NCI-H1436 (cell line): ENCODE measurements around the gene DPH2.

Experiments
- DNase-seq: peaks from one replicate; lab custom pipeline; 2025; lab: John Stamatoyannopoulos, UW

Gene DPH2

DNA sequence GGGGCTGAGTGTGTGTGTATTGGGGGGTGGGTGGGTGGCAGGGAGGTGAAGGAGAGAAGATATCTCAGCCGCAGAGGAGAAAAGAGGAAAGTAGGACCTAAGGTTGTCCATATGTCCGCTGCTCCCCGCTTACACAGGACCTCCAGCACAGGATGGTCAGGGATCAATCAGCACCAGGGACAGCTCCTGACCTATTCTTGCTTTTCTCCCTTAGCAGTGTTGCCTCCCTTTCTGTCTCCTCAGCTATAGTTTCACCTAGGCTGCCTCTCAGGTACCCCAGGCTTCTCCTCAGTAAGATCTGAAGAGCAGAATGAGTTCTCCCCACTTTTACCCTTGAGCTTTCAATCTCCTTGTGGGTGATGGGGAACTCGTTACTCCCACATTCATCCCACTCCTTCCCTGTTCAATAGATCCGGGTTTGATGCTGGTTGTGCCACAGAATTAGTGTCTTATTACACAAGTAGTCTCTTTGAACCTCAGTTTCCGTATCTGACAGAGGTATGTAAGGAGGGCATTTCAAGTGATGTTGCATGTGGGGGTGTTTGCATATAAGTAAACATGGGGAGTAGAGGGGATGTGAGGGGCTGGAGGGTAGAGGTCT is 1.4 kb upstream of the DPH2 start:
- DNase-seq, result no peak

DNA sequence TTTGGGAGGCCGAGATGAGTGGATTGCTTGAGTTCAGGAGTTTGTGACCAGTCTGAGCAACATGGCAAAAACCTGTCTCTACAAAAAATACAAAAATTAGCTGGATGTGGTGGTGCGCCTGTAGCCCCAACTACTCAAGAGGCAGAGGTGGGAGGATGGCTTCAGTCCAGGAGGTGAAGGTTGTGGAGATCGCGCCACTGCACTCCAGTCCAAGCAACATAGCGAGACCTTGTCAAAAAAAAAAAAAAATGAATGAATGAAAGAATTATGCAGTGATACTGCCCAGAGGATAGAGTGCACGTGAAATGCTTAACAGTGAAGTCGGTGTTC is 429 bp upstream of the DPH2 start:
- no peak for DNase-seq

- DNase-seq, result no peak
These were observed 692 bp downstream of the DPH2 start for GRCh38 chr1:43970502-43970901.

- no peak for DNase-seq
These were observed 1.1 kb downstream of the DPH2 start for GRCh38 chr1:43970911-43971310.

- no peak for DNase-seq
These were observed 1.6 kb downstream of the DPH2 start for GRCh38 chr1:43971336-43971980.

GRCh38 chr1:43973981-43974442 is 4.2 kb downstream of the DPH2 start:
- no peak for DNase-seq

DNA sequence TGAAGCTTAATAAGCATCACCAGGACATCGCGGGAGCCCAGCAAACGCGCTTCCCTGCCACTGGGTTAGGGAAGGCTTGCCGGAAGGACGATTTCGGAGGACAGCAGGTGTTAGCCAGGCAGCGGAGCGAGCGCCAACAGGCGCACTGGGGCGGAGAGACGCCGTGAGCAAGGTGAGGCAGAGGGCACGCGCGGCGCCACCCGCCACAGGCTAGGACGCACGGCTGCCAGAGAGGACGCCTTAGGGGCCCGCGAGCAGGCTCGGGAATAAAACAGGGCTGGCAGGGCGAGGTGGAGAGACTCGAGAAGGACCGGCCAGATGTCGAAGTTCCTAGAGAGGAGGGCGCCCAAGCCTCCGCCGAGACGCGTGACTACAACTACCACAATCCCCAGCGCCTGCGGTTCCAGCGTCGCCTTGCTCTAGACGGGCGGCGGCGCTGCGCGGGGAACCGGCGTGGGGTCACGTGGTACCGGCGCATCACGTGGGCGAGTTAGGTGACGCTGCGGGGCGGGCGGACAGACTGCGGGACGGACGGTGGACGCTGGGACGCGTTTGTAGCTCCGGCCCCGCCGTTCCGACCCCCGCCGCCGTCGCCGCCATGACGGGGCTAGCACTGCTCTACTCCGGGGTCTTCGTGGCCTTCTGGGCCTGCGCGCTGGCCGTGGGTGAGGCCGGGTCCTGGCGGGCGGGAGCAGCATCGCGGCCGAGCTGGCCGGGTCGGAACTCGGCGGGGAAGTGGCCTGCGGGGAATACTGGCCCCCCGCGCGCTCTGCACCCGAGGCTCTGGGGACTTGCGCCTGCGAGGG is 4.8 kb downstream of the DPH2 start, which contains the start of gene ATP6V0B:
TSS of gene ATP6V0B (plus strand) at position 518 of the 806 bp plus-strand sequence. CDS start at position 599, 81 bp downstream.
- peak; percentile 88 for DNase-seq

GRCh38 chr1:43975249-43975961 is 5.6 kb downstream of the DPH2 start:
- DNase-seq, result no peak

- no peak for DNase-seq
These were observed 6.2 kb downstream of the DPH2 start for GRCh38 chr1:43976045-43976444.

DNA sequence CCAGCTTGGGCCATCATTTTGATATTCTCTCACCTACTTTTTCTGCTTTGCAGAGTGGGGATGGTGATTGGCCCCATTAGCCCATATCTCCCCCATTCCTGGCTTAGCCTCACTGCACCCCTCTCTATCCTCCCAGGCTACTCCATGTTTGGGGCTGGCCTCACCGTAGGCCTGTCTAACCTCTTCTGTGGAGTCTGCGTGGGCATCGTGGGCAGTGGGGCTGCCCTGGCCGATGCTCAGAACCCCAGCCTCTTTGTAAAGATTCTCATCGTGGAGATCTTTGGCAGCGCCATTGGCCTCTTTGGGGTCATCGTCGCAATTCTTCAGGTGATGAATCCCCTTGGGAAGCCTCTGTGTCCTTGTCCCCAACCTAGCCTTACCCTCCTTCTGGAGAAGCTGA is 7.1 kb downstream of the DPH2 start:
- no peak for DNase-seq

DNA sequence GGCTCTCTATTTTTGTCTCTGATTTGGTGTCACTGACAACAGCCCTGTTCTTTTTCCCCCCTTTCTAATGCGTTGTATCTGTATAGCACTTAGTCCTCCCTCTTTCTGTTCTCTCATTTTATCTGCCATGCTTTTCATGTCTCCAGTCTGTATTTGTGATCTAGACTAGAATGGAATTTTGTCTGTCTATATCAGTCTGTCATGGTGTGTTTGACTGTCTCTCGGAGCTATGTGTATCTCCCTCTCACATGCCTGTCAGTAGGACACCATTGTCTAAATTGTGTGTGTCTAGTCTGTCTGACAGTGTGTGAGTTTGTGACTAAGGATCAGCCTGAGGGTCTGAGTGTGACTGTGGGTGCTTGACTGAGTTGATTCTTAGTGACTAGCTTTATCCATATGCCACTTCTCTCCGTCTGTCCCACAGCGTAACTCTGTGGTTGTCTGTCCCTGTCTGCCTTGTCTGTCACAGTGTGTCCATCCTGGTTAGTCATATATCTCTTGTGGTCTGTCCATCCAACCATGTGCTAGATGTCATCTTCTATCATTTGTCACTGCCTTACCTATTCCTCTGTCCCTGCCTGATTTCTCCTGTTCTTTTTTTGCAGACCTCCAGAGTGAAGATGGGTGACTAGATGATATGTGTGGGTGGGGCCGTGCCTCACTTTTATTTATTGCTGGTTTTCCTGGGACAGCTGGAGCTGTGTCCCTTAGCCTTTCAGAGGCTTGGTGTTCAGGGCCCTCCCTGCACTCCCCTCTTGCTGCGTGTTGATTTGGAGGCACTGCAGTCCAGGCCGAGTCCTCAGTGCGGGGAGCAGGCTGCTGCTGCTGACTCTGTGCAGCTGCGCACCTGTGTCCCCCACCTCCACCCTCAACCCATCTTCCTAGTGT is 7.8 kb downstream of the DPH2 start:
- no peak for DNase-seq

DNA sequence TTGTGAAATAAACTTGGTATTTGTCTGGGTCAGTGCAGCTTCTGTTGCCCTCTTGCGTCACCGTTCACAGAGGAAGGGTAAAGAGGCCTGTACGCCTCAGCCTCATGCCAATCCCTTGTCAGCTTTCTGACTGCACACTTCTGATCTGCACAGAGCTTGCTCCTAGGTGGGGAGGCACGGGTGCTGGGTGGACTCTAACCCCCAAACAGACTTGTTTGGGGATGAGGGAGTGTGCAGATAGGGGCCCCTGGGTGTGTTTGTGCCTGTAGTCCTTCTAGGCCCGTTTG is 8.4 kb downstream of the DPH2 start:
- DNase-seq, result no peak

DNA sequence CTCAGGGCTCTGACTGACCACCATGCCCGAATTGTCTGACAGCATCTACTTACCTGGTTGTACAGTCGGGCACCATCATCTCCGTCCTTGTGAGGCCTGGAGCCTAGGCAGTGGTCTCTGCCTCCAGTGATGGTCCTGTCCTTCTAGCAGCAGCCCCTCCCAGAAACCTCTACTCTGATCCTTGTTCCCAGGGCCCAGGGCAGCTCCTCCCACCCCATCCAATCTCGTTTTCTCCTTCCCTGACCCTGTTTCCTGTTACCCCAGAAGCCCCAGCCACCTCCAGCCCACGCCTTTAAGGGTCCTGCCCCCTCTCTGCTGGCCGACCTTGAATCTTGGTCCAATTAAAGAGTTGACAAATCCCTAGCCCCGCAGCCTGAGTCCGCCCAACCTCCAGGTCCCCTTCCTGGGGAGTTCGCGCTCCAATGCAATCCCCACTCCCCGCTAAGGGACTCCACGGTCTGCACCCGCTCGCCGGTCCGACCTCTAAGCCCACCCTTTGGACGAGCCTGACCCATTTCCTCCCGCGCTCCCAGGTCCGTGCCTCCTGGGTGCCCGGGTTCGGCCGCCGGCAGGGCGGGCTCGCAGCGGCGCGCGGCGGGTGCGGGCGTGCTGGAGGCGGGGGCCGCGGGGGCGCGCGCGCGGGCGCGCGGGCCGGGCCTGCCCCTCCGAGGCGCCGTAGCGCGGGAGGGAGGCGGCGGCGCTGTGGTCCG is 8.9 kb downstream of the DPH2 start, which contains the start of gene B4GALT2:
TSS of gene B4GALT2 (plus strand) at position 660 of the 710 bp plus-strand sequence. CDS start 1,951 bp downstream, outside the sequence.
- no peak for DNase-seq

DNA sequence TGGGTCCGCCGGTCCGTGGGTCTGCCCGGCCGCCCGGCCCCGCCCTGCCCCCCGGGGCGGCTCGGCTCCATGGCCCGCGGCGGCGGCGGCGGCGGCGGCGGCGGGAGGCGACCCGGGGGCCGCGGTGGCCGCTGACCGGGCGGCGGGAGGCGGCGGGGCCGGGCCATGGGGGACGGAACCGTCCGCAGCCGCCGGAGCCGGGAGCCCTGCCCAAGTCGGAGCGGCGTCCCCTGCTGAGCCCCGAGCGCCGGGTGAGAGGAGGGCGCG is 9.4 kb downstream of the DPH2 start:
- no peak for DNase-seq

GRCh38 chr1:43979528-43980254 is 9.9 kb downstream of the DPH2 start:
- no peak for DNase-seq

- no peak for DNase-seq
These were observed 10.7 kb downstream of the DPH2 start for GRCh38 chr1:43980255-43981134.

DNA sequence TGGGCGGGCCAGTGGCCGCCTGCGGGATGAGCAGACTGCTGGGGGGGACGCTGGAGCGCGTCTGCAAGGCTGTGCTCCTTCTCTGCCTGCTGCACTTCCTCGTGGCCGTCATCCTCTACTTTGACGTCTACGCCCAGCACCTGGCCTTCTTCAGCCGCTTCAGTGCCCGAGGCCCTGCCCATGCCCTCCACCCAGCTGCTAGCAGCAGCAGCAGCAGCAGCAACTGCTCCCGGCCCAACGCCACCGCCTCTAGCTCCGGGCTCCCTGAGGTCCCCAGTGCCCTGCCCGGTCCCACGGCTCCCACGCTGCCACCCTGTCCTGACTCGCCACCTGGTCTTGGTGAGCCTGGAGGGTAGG is 11.3 kb downstream of the DPH2 start:
- DNase-seq, result no peak

- DNase-seq, result no peak
These were observed 11.8 kb downstream of the DPH2 start for GRCh38 chr1:43981636-43982035.

DNA sequence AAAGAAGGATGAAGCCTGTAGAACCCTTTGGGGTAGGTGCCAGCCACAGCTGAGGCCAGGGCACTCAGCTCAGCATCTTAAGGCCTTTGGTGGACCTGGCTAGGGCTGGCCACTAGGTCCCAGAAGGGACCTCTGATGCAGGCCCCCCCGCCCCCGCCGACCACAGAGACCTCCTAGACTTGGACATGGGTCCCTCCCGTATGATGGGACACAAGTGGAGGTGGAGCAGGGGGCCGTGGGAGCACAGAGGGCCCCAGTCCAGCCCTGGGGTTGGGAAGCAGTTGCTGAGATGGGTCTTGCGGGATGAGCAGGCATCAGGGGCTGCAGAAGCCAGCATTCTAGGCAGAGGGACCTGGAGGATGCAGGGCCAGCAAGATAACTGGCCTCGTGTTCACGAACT is 12.4 kb downstream of the DPH2 start:
- DNase-seq, result no peak

DNA sequence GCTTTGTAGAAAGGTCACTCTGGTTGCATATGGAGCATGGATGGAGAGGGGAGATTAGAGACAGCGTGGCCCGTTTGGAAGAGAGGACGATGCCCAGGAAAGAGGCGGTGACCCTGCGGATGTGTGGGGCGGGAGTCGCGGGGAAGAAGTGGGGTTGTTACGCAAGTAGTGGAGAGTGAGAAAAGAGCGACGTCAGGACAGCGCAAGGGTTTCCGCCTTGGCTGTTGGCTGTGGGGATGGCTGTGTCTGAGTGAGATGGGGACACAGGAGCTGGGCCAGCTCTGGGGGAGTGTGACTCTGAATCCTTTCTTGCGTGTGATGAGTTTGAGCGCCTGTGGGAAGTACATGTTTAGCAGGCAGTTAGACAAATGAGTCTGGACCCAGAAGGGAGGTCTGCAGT is 13.0 kb downstream of the DPH2 start:
- no peak for DNase-seq
